ENCODE measurements around the gene NR5A2. TPM values are rescaled to one million over a fixed set of nuclear protein-coding genes. Genes with fewer than 3 reads are reported as not detected.

NR5A2 gene
- total RNA-seq, 2 experiments from 2014 or later: not detected

- DNase-seq: no peak
- POLR2A ChIA-PET: no interaction called here
- Mint-ChIP-seq H3K36me3 (no peaks in the 10 kb centered on the region), H3K27me3 (peaks cover 18% of the 10 kb centered on the region), H3K4me3 (no peak overlapping the region), H3K27ac (no peak overlapping the region), H3K9me3 (no peaks in the 10 kb centered on the region), H3K4me1 (ENCODE audit: low read depth) (no peaks in the 10 kb centered on the region)
- intact Hi-C loops (cut with micrococcal nuclease): no loop called here
- CTCF ChIA-PET: no interaction called here
Measured at GRCh38 chr1:200049810-200050209, 22.3 kb downstream of the NR5A2 start.

- DNase-seq: no peak
- Mint-ChIP-seq H3K27me3 (peaks cover 10% of the 10 kb centered on the region), H3K9me3 (no peaks in the 10 kb centered on the region), H3K4me1 (ENCODE audit: low read depth) (no peaks in the 10 kb centered on the region), H3K36me3 (no peaks in the 10 kb centered on the region), H3K27ac (no peak overlapping the region), H3K4me3 (no peak overlapping the region)
- ChIA-PET CTCF (no interaction called here), POLR2A (no interaction called here)
- intact Hi-C loops (cut with micrococcal nuclease): no loop called here
Measured at GRCh38 chr1:200051620-200052019, 24.1 kb downstream of the NR5A2 start.

- no peaks in the 10 kb centered on the region for H3K36me3 Mint-ChIP-seq
- POLR2A ChIA-PET: no interaction called here
- intact Hi-C loops (cut with micrococcal nuclease): no loop called here
- no peaks in the 10 kb centered on the region for H3K4me1 Mint-ChIP-seq (ENCODE audit: low read depth)
- CTCF ChIA-PET: no interaction called here
- H3K9me3 Mint-ChIP-seq: no peaks in the 10 kb centered on the region
- H3K4me3 Mint-ChIP-seq: no peak overlapping the region
- peaks cover 16% of the 10 kb centered on the region for H3K27me3 Mint-ChIP-seq
- no peak for DNase-seq
- H3K27ac Mint-ChIP-seq: no peak overlapping the region
Measured at GRCh38 chr1:200053091-200053490, 25.6 kb downstream of the NR5A2 start.

GRCh38 chr1:200053646-200054045 is 26.1 kb downstream of the NR5A2 start:
- Mint-ChIP-seq H3K9me3 (no peaks in the 10 kb centered on the region), H3K36me3 (no peaks in the 10 kb centered on the region), H3K27me3 (peaks cover 17% of the 10 kb centered on the region), H3K4me1 (ENCODE audit: low read depth) (no peaks in the 10 kb centered on the region), H3K27ac (no peak overlapping the region), H3K4me3 (no peak overlapping the region)
- DNase-seq: no peak
- ChIA-PET POLR2A (interaction anchor here (0.6 kb wide), 1 partner anchor 469 kb away, joined by 3 read pairs; no protein-coding TSS in a partner anchor), CTCF (no interaction called here)
- intact Hi-C loops (cut with micrococcal nuclease): no loop called here

- H3K4me1 Mint-ChIP-seq (ENCODE audit: low read depth): no peaks in the 10 kb centered on the region
- H3K4me3 Mint-ChIP-seq: no peak overlapping the region
- H3K27me3 Mint-ChIP-seq: peaks cover 20% of the 10 kb centered on the region
- POLR2A ChIA-PET: no interaction called here
- intact Hi-C loops (cut with micrococcal nuclease): no loop called here
- H3K36me3 Mint-ChIP-seq: no peaks in the 10 kb centered on the region
- DNase-seq: no peak
- no peak overlapping the region for H3K27ac Mint-ChIP-seq
- CTCF ChIA-PET: no interaction called here
- H3K9me3 Mint-ChIP-seq: no peaks in the 10 kb centered on the region
Measured at GRCh38 chr1:200058341-200058740, 30.8 kb downstream of the NR5A2 start.

- no peaks in the 10 kb centered on the region for H3K36me3 Mint-ChIP-seq
- no peak overlapping the region for H3K27ac Mint-ChIP-seq
- DNase-seq: no peak
- intact Hi-C loops (cut with micrococcal nuclease): no loop called here
- CTCF ChIA-PET: no interaction called here
- POLR2A ChIA-PET: no interaction called here
- H3K4me3 Mint-ChIP-seq: no peak overlapping the region
- H3K27me3 Mint-ChIP-seq: peaks cover 12% of the 10 kb centered on the region
- H3K4me1 Mint-ChIP-seq (ENCODE audit: low read depth): no peaks in the 10 kb centered on the region
- no peaks in the 10 kb centered on the region for H3K9me3 Mint-ChIP-seq
Measured at GRCh38 chr1:200062143-200062542, 34.6 kb downstream of the NR5A2 start.

GRCh38 chr1:200072636-200073285 is 45.3 kb downstream of the NR5A2 start:
- DNase-seq: no peak
- no peak overlapping the region for H3K27ac Mint-ChIP-seq
- H3K9me3 Mint-ChIP-seq: no peaks in the 10 kb centered on the region
- peaks cover 23% of the 10 kb centered on the region for H3K27me3 Mint-ChIP-seq
- ChIA-PET POLR2A (no interaction called here), CTCF (no interaction called here)
- no peaks in the 10 kb centered on the region for H3K4me1 Mint-ChIP-seq (ENCODE audit: low read depth)
- H3K4me3 Mint-ChIP-seq: no peak overlapping the region
- H3K36me3 Mint-ChIP-seq: no peaks in the 10 kb centered on the region
- intact Hi-C loops (cut with micrococcal nuclease): no loop called here

- H3K27ac Mint-ChIP-seq: no peak overlapping the region
- H3K36me3 Mint-ChIP-seq: no peaks in the 10 kb centered on the region
- POLR2A ChIA-PET: no interaction called here
Measured at GRCh38 chr1:200073286-200073637, 45.8 kb downstream of the NR5A2 start.

GRCh38 chr1:200075522-200075921 is 48.0 kb downstream of the NR5A2 start:
- POLR2A ChIA-PET: no interaction called here
- H3K27ac Mint-ChIP-seq: no peak overlapping the region
- CTCF ChIA-PET: no interaction called here
- H3K27me3 Mint-ChIP-seq: peaks cover 17% of the 10 kb centered on the region
- intact Hi-C loops (cut with micrococcal nuclease): no loop called here
- no peak overlapping the region for H3K4me3 Mint-ChIP-seq
- H3K4me1 Mint-ChIP-seq (ENCODE audit: low read depth): no peaks in the 10 kb centered on the region
- no peaks in the 10 kb centered on the region for H3K9me3 Mint-ChIP-seq
- H3K36me3 Mint-ChIP-seq: no peaks in the 10 kb centered on the region
- DNase-seq: no peak

More at GRCh38 chr1:200073286-200073637, 45.8 kb downstream of the NR5A2 start:
- H3K27me3 Mint-ChIP-seq: peaks cover 20% of the 10 kb centered on the region
- no peak overlapping the region for H3K4me3 Mint-ChIP-seq
- no peak for DNase-seq
- H3K4me1 Mint-ChIP-seq (ENCODE audit: low read depth): no peaks in the 10 kb centered on the region
- no peaks in the 10 kb centered on the region for H3K9me3 Mint-ChIP-seq
- intact Hi-C loops (cut with micrococcal nuclease): no loop called here
- CTCF ChIA-PET: no interaction called here

- ChIA-PET POLR2A (no interaction called here), CTCF (no interaction called here)
- Mint-ChIP-seq H3K4me1 (ENCODE audit: low read depth) (no peaks in the 10 kb centered on the region), H3K27me3 (peaks cover 16% of the 10 kb centered on the region), H3K36me3 (no peaks in the 10 kb centered on the region), H3K9me3 (no peaks in the 10 kb centered on the region), H3K27ac (no peak overlapping the region), H3K4me3 (no peak overlapping the region)
- intact Hi-C loops (cut with micrococcal nuclease): no loop called here
- no peak for DNase-seq
Measured at GRCh38 chr1:200075938-200076546, 48.5 kb downstream of the NR5A2 start.

GRCh38 chr1:200079232-200079940 is 51.9 kb downstream of the NR5A2 start:
- Mint-ChIP-seq H3K27me3 (peaks cover 14% of the 10 kb centered on the region), H3K9me3 (no peaks in the 10 kb centered on the region), H3K4me1 (ENCODE audit: low read depth) (no peaks in the 10 kb centered on the region), H3K27ac (no peak overlapping the region), H3K36me3 (no peaks in the 10 kb centered on the region), H3K4me3 (no peak overlapping the region)
- no peak for DNase-seq
- POLR2A ChIA-PET: no interaction called here
- CTCF ChIA-PET: interaction anchor here (0.6 to 0.7 kb wide), 2 partner anchors 113 to 601 kb away, joined by 3 read pairs; no protein-coding TSS in a partner anchor
- intact Hi-C loops (cut with micrococcal nuclease): no loop called here

GRCh38 chr1:200081151-200081968 is 53.9 kb downstream of the NR5A2 start:
- Mint-ChIP-seq H3K4me1 (ENCODE audit: low read depth) (no peaks in the 10 kb centered on the region), H3K27me3 (peaks cover 11% of the 10 kb centered on the region), H3K27ac (no peak overlapping the region), H3K36me3 (no peaks in the 10 kb centered on the region), H3K4me3 (no peak overlapping the region), H3K9me3 (no peaks in the 10 kb centered on the region)
- intact Hi-C loops (cut with micrococcal nuclease): no loop called here
- no peak for DNase-seq
- POLR2A ChIA-PET: no interaction called here
- CTCF ChIA-PET: no interaction called here
